Adrenal gland (tissue), 12 donors: Measurements from ENCODE around the gene TCTN3. TPM values are rescaled to one million over a fixed set of nuclear protein-coding genes. Genes with fewer than 3 reads are reported as not detected.
"Not testable (repeated sequence)": the region's sequence is repeated elsewhere in the genome, so short reads cannot be mapped to it uniquely, and the experiment has no call there.

Experiments
- DNase-seq, 7 donors: peaks; one replicate each; pipeline ENCODE4 v3.0.0-alpha.2; 2019 to 2020
- H3K27ac ChIP-seq, 5 donors: fragments of 200-600 bp; sonication (generic) in 4 of 5; 1 replicate in 3 of 5; 2 replicates in 2 of 5; pipeline versions ENCODE4 v1.5.1 to v1.8.0; 2016 to 2020; ENCODE audit warnings: mild to moderate bottlenecking in 1 of 5
- H3K27me3 ChIP-seq: fragments of 200-600 bp; 2 replicates; pipeline ENCODE4 v1.8.0; 2021
- H3K36me3 ChIP-seq, 2 donors: fragments of 200-600 bp; replicated peaks in 1 of 2; 1 replicate in 1 of 2; 2 replicates in 1 of 2; pipeline versions ENCODE4 v1.5.1 to v1.8.0; 2018 to 2022
- H3K4me1 ChIP-seq, 2 donors: fragments of 200-600 bp; replicated peaks in 1 of 2; 1 replicate in 1 of 2; 2 replicates in 1 of 2; pipeline versions ENCODE4 v1.5.1 to v1.8.0; 2018 to 2021
- H3K4me3 ChIP-seq, 4 donors: fragments of 200-600 bp; sonication (generic) in 3 of 4; one replicate each; pipeline ENCODE4 v1.5.1; 2016 to 2018
- H3K9me3 ChIP-seq, 3 donors: fragments of 200-600 bp; sonication (generic) in 1 of 3; replicated peaks in 1 of 3; 1 replicate in 2 of 3; 2 replicates in 1 of 3; pipeline versions ENCODE4 v1.5.1 to v1.8.0; 2016 to 2021
- CTCF ChIP-seq, 6 experiments: fragments of 450-650 bp in 4 of 6; fragments of 200-600 bp in 2 of 6; sonication (generic) in 1 of 6; IDR thresholded peaks; 1 replicate in 5 of 6; 2 replicates in 1 of 6; pipeline versions ENCODE4 v1.5.1 to v1.8.0; 2016 to 2021; ENCODE audit warnings: antibody characterized with exemption in 6 of 6, mild to moderate bottlenecking in 2 of 6, moderate library complexity in 1 of 6
- POLR2A ChIP-seq, 2 donors: fragments of 450-650 bp; IDR thresholded peaks; one replicate each; pipeline ENCODE4 v1.6.1; 2017; ENCODE audit warnings: antibody characterized with exemption in 2 of 2, mild to moderate bottlenecking in 2 of 2, moderate library complexity in 1 of 2
- WGBS, 4 donors: extraction: QIAGEN DNeasy Blood & Tissue Kit in 2 of 4; methylation state at CpG; one replicate each; pipeline versions ENCODE4 v1.1.5 to v1.1.7; 2013 to 2017; 5-methylcytosine and 5-hydroxymethylcytosine counted together
- intact Hi-C, 2 donors: fragments of 100-400 bp; cut with DNase I; formaldehyde crosslinking; loops; one replicate each; pipeline versions ENCODE4 v1.14.1 to v1.15.0; 2022 to 2023
- polyA plus RNA-seq, 3 donors: library from polyadenylated mRNA; stranded (reverse); fragments of 200-250 nt in 2 of 3; fragments of 350-450 nt in 1 of 3; fragmentation: Illumina TruSeq in 1 of 3; extraction: RNeasy Lipid Tissue Mini Kit (QIAGEN cat#74804) in 1 of 3; gene quantifications; one replicate each; pipeline ENCODE4 v1.2.3, GENCODE V29; 2013 to 2014
- total RNA-seq, 9 donors: library from RNA; depleted of rRNA in 4 of 9; stranded (reverse); fragments of >200 nt in 4 of 9; fragments of 120-200 nt in 1 of 9; fragmentation: NEBNext Ultra II Directional in 1 of 9; extraction: Animal tissue kit (Norgen Biotek cat#: 25700) in 1 of 9; gene quantifications; one replicate each; pipeline versions ENCODE4 v1.1.0 to v1.2.4, GENCODE V29; 2013 to 2023
- donor health status: healthy with polysubstance abuse.
- donor health status: Bipolar disorder and iron deficiency.
- donor health status: DM: yes; HTN: yes; CAD: no.
- donor health status: DM: no; HTN: no; CAD: no.
- donor health status: DM: no; HTN: no; CAD: no.
- donor health status: DM: yes; HTN: yes; CAD: no.

The TCTN3 gene
- total and polyA plus RNA-seq, 12 donors, result 14.2 to 72.3 (median 43.6) TPM

GRCh38 chr10:95741807-95742467, 48.2 kb upstream of the TCTN3 start:
- Histone ChIP-seq H3K4me1 (peaks cover 0 to 10% of the 10 kb centered on the region in 2 donors), H3K27me3 (no peaks in the 10 kb centered on the region), H3K27ac (peak overlapping the region in 4 of 5 donors; percentile 16 to 68 (median 46)), H3K9me3 (no peaks in the 10 kb centered on the region), H3K36me3 (no peaks in the 10 kb centered on the region), H3K4me3 (no peak overlapping the region)
- peak in 6 of 7 donors; percentile 19 to 73 (median 40) for DNase-seq
- intact Hi-C loops, result no loop called here
- TF ChIP-seq CTCF (IDR thresholded peaks at IDR 0.05), result peak in 1 of 6 experiments; percentile 14
- TF ChIP-seq POLR2A (IDR thresholded peaks at IDR 0.05), result no peak
- 32 to 42% (median 40%) methylated on average over 6 of the region's 6 CpGs for WGBS, 4 donors

- Histone ChIP-seq H3K36me3 (no peaks in the 10 kb centered on the region), H3K4me1 (peaks cover 0 to 10% of the 10 kb centered on the region in 2 donors), H3K4me3 (no peak overlapping the region), H3K27ac (no peak overlapping the region), H3K9me3 (no peaks in the 10 kb centered on the region), H3K27me3 (no peaks in the 10 kb centered on the region)
- TF ChIP-seq CTCF (IDR thresholded peaks at IDR 0.05) (no peak), POLR2A (IDR thresholded peaks at IDR 0.05) (no peak)
- intact Hi-C loops, result no loop called here
- 73 to 88% (median 85%) methylated on average over 3 of the region's 3 CpGs for WGBS, 4 donors
- no peak for DNase-seq
Observed at GRCh38 chr10:95739056-95739455, 45.3 kb upstream of the TCTN3 start.

DNA sequence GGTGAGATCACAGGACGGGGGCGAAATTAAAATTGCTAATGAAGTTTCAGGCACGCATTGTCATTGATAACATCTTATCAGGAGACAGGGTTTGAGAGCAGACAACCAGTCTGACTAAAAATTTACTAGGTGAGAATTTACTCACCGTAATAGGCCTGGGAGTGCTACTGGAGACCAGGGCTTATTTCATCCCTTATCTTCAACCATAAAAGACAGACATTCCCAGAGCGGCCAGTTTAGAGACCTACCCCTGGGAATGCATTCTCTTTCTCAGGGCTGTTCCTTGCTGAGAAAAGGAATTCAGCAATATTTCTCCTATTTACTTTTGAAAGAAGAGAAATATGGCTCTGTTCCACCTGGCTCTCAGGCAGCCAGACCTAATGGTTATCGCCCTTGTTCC, 39.2 kb upstream of the TCTN3 start:
- DNase-seq, intact Hi-C loops, H3K36me3 ChIP-seq, H3K27ac ChIP-seq, H3K27me3 ChIP-seq, H3K4me3 ChIP-seq, H3K4me1 ChIP-seq, H3K9me3 ChIP-seq: not testable (repeated sequence)
- WGBS, 4 donors, result 92 to 97% (median 93%) methylated on average over 6 of the region's 6 CpGs

GRCh38 chr10:95730233-95730632, 36.5 kb upstream of the TCTN3 start:
- WGBS, 4 donors, result 64 to 83% (median 76%) methylated on average over 1 of the region's 1 CpG
- no peaks in the 10 kb centered on the region for H3K36me3 ChIP-seq
- H3K27ac ChIP-seq, result peak overlapping the region in 4 of 5 donors; percentile 19 to 68 (median 35)
- H3K27me3 ChIP-seq, result no peaks in the 10 kb centered on the region
- intact Hi-C loops, result no loop called here
- H3K4me3 ChIP-seq, result no peak overlapping the region
- TF ChIP-seq CTCF (IDR thresholded peaks at IDR 0.05) (no peak), POLR2A (IDR thresholded peaks at IDR 0.05) (no peak)
- no peak for DNase-seq
- H3K4me1 ChIP-seq, result no peaks in the 10 kb centered on the region
- H3K9me3 ChIP-seq, result no peaks in the 10 kb centered on the region
